ENCODE results near the gene RIPOR2.

The RIPOR2 gene

DNA sequence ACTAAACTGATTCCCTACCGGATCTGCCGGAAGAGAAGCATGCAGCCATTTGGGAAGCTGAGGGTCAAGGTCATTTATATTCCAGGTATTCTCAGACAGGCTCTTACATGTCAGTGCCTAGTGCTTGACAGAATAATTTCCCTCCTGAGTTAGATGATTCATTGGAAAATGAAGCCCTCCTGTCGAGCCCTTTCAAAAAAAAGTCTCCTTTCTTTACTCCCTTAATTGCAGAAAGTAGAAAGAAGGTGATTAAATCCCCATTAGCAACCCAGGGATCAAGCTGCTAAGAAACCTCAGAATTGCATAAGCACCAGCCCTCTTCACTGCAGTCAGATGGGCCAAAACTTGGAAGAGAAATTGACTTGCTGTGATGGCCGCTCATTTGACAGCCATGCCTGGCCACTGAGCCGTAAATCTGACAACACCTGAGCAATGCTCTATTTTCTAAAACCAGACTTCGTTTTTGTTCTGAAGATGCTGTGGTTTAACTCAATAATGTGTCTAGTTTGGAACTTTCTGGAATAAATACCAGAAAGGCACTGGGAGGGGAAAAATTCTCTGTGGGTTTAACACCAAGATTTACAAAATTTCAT lies 76.1 kb downstream of the RIPOR2 start:
- no peak for DNase-seq (ENCODE audit: extremely low read depth, low read depth)
- no peak overlapping the region for H3K4me3 ChIP-seq (replicated peaks; ENCODE audit: low read depth, low read length)

DNA sequence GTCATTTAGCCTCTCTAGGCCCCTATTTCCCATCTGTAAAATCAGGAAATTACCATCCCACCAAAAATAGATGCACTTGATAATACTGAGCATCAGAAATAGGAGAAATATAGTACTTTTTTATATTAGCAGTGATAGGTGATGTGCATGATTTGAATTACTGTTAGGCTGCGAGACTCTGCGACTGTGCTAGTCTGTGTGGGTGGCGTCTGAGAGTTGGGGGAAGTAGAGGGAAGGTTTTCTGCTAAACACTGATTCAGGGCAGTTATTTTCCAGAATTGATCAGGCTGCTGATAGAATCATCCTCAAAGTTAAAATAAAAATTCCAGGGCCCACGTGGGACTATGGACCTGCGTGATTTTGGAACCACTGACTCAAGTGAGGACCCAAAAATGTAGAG lies 76.6 kb downstream of the RIPOR2 start:
- no peak overlapping the region for H3K4me3 ChIP-seq (replicated peaks; ENCODE audit: low read depth, low read length)
- DNase-seq (ENCODE audit: extremely low read depth, low read depth): no peak
- TF ChIP-seq, protein P1, sequence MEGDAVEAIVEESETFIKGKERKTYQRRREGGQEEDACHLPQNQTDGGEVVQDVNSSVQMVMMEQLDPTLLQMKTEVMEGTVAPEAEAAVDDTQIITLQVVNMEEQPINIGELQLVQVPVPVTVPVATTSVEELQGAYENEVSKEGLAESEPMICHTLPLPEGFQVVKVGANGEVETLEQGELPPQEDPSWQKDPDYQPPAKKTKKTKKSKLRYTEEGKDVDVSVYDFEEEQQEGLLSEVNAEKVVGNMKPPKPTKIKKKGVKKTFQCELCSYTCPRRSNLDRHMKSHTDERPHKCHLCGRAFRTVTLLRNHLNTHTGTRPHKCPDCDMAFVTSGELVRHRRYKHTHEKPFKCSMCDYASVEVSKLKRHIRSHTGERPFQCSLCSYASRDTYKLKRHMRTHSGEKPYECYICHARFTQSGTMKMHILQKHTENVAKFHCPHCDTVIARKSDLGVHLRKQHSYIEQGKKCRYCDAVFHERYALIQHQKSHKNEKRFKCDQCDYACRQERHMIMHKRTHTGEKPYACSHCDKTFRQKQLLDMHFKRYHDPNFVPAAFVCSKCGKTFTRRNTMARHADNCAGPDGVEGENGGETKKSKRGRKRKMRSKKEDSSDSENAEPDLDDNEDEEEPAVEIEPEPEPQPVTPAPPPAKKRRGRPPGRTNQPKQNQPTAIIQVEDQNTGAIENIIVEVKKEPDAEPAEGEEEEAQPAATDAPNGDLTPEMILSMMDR (IDR thresholded peaks at IDR 0.05; ENCODE audit: low read depth, low read length, missing control alignments): no peak

More for the DNA sequence above, 76.1 kb downstream of the RIPOR2 start:
- TF ChIP-seq, protein P1 (IDR thresholded peaks at IDR 0.05; ENCODE audit: low read depth, low read length, missing control alignments): no peak

DNA sequence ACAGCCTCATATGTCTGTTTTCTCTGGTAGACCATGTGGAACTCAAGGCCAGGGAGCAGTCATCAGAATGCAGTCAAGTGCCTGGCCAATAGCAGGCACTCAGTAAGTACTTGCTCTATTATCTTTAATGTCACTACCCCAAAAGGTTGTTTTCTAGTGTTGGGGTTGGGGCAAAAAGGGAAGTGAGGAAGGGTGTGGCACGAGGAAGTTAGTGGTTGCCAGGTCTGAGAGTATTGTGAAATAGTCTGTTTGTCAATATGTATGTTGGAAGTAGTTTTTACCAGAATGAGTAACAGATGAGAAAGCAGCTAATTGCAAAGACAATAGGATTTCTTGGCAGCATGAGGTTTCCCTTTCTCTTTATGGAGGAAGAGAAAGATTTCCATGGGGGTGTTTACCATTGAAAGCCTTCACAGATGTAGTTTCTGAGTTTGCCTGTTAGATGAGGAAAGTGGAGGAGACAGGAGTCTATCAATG lies 77.5 kb downstream of the RIPOR2 start:
- DNase-seq (ENCODE audit: extremely low read depth, low read depth): no peak
- TF ChIP-seq, protein P1 (IDR thresholded peaks at IDR 0.05; ENCODE audit: low read depth, low read length, missing control alignments): no peak
- H3K4me3 ChIP-seq (replicated peaks; ENCODE audit: low read depth, low read length): no peak overlapping the region

DNA sequence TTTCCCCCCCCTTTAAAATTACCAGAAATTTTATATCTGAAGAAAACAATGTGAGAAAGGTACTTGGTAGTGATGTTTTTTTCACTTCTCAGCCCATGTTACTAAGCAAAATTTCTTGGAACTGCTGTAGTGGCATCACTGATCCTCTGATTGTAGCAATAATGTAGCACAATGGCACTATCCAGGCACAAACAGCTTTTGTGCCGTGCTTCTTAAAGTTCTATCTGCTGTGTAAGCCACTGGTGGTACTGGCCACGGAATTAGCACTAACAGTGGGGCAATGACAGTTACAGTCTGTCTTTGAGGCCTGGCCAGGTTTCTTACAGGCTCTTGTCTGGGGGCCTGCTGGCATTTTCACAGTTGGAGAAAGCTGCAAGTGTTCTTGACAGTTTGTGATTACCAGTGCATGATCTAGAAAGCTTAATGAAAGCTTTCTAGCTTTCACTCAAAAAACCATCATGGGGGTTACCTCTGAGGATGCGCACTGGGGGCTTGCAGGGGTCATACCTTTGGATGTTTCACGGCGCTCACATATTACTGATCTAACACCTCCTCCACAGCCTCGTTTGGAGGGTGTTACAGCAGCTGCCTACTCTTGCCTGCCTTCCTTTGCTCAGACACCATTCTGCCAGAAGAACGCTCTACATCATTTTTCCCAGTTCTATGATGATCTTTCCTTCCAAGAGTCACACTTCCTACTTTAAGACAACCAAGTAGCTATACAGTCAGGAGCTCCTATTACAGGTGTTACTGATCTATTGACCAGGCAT lies 78.7 kb downstream of the RIPOR2 start:
- DNase-seq (ENCODE audit: extremely low read depth, low read depth): no peak
- TF ChIP-seq, protein P1 (IDR thresholded peaks at IDR 0.05; ENCODE audit: low read depth, low read length, missing control alignments): no peak
- H3K4me3 ChIP-seq (replicated peaks; ENCODE audit: low read depth, low read length): no peak overlapping the region

DNA sequence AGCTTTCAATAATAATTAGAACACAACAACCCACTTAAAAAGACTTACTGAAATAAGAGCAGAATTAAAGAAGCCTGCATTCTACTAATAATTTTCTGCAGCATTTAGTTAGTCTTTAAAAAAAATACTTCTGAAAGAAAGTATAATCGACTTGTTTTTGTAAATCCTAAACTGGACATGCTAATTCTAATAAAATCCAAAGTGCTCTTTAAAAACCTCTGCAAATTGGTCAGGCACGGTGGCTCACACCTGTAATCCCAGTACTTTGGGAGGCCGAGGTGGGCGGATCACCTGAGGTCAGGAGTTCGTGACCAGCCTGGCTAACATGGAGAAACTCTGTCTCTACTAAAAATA lies 79.5 kb downstream of the RIPOR2 start:
- TF ChIP-seq, protein P1 (IDR thresholded peaks at IDR 0.05; ENCODE audit: low read depth, low read length, missing control alignments): no peak
- DNase-seq (ENCODE audit: extremely low read depth, low read depth): no peak
- no peak overlapping the region for H3K4me3 ChIP-seq (replicated peaks; ENCODE audit: low read depth, low read length)

DNA sequence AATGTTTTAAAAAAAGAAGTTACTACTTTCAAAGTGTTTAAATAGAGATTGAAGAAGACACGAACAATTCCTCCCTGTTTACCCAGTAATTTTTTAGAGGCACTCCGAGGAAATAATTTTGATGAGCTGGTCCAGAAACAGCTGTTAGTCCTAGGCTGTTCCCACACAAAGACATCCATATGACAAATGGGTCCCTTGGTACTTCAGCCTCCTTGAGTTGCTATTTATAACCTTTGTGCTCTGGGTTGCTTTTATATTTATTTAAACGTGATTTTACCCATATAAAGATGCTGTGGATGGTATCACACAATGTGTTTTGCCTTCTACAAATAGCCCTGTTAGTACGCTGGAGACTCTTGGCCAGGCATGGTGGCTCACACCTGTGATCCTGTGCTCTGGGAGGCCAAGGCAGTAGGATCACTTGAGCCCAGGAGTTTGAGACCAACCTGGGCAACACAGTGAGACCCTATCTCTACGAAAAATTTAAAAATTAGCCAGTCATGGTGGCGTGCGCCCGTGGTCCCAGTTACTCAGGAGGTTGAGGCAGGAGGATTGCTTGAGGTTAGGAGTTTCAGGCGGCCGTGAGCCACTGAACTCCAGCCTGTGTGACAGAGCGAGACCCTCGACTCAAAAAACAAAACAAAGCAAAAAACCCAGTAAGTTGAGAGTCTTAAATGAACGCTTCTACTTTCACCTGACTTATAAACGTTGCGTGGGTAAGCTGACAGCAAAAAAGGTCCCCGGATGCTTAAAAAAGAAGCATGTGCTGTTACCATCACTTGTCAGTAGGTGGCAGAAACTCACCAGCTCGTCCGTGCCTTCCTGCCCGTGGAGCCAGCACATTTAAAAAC lies 80.1 kb downstream of the RIPOR2 start:
- H3K4me3 ChIP-seq (replicated peaks; ENCODE audit: low read depth, low read length): no peak overlapping the region
- DNase-seq (ENCODE audit: extremely low read depth, low read depth): peak; percentile 64
- TF ChIP-seq, protein P1 (IDR thresholded peaks at IDR 0.05; ENCODE audit: low read depth, low read length, missing control alignments): peak; percentile 89

Data from HFF-Myc (cell line).